NOMO-1 (cell line): Measurements from ENCODE around the gene RAB3GAP1.
"Not testable (repeated sequence)": the region's sequence is repeated elsewhere in the genome, so short reads cannot be mapped to it uniquely, and the experiment has no call there.

Experiments
- DNase-seq, 2 experiments: peaks; one replicate each; lab custom pipeline; 2025; ENCODE audit not compliant: unreplicated experiment in 2 of 2; lab: John Stamatoyannopoulos, UW

RAB3GAP1 gene

GRCh38 chr2:135052997-135053474 is 944 bp downstream of the RAB3GAP1 start:
- no peak for DNase-seq

DNA sequence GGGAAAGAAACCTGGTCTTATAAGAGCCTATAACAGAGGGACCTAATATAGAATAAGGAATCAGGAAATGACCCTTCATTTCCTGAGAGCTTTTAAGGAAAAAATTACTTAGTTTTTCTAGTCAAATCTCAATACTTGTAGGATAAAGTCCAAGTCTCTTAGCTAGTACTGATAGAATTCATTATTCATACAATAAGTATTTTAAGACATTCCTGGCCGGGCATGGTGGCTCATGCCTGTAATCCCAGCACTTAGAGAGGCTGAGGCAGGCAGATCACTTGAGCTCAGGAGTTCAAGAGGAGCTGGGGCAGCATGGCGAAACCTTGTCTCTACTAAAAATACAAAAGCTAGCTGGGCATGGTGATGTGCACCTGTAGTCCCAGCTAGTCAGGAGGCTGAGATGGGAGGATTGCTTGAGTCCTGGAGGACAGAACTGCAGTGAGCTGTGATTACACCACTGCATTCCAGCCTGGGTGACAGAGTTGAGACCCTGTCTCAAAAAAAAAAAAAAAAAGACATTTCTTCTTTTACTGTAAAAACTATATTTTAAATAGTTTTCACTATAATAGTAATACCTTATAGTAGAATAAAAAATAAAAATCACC is 3.2 kb downstream of the RAB3GAP1 start:
- no peak for DNase-seq

DNA sequence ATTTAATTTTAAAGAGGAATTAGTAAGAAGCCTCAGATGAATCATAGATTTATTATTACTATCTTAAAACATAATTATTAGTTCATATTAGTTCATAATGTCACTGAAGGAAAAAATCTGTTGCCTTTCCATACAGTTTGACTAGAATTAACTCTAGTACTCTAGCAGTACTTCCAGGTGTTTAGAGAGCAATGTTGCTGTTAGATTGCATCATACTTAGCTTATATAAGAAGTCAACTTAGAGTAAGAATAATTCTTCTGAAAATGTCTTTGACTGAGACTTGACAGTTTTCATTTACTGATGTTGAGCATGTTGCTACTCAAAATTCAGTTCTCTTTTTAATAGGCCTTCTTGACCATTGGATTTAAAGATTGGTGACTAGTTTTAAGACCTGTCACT is 4.7 kb downstream of the RAB3GAP1 start:
- no peak for DNase-seq

- no peak for DNase-seq
Observed at GRCh38 chr2:135059577-135059976, 7.5 kb downstream of the RAB3GAP1 start.

GRCh38 chr2:135063210-135063609 is 11.1 kb downstream of the RAB3GAP1 start:
- DNase-seq, result no peak

DNA sequence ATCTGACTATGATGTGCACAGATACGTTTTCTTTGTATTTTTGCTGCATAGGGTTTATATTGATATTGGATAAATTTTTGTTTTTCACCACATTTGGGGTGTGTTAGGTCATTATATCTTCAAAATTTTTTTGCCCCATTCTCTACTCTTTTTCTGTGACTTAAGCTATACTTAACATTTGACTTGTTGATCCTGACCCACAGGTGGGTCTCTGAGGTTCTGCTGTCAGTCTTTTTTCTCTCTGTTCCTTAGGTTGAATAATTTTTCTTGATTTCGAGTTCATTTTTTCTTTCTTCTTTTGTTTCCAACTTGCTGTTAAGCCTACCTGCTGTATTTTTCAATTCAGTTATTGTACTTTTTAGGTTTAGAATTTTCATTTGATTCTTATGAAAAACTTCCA is 12.1 kb downstream of the RAB3GAP1 start:
- no peak for DNase-seq

- no peak for DNase-seq
Observed at GRCh38 chr2:135066710-135067109, 14.6 kb downstream of the RAB3GAP1 start.

DNA sequence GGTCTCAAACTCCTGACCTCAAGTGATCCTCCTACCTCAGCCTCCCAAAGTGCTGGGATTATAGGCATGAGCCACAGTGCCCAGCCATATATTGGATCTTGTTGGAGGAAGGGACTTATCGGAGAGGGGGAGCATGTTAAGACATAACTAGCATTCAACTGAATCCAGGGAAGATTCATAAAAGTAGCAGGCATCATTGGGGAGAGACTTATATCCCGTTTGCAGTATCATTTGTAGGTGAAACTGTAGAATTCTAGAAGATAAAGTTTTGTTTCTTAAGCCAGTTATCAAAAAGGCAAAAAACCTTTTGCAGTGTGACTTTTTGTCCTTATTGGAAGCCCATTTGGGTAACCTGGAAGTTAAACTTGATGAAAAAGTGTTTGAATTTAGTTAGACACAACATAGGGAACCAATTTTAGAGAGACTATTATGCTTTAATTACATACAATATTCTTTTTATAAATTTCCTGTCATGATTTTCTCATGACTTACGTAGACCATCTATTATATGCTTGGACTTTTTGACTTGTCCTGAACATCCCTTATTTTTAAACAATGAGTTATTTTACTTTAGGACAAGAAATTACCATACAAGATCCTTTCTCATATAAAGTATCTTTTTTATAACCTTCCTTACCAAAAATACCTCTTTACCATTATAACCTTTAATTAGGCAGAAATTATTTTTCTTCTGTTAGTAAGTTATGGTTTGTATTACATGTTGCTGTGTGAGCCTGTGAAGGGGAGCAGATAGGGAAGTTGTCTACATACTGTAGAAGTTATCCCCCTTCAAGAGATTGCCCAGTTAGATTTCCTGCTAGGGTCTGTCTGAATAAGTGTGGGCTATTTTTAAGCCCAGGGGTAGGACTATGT is 20.3 kb downstream of the RAB3GAP1 start:
- DNase-seq, result no peak

GRCh38 chr2:135074216-135074615 is 22.1 kb downstream of the RAB3GAP1 start:
- DNase-seq, result no peak

DNA sequence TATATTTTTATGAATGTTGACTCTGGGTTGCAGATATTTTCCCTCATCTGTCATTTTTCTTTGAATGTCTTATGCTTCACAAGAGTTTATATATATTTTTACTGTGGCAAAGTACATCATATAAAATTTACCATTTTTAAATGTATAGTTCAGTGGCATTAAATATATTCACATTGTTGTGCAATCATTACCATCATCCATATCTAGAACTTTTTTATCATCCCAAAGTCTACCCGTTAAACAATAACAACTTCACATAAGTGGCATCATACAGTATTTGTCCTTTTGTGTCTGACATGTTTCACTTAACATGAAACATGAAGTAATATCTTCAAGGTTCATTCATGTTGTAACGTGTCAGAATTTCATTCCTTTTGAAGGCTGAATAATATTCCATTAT is 24.5 kb downstream of the RAB3GAP1 start:
- DNase-seq, result no peak

DNA sequence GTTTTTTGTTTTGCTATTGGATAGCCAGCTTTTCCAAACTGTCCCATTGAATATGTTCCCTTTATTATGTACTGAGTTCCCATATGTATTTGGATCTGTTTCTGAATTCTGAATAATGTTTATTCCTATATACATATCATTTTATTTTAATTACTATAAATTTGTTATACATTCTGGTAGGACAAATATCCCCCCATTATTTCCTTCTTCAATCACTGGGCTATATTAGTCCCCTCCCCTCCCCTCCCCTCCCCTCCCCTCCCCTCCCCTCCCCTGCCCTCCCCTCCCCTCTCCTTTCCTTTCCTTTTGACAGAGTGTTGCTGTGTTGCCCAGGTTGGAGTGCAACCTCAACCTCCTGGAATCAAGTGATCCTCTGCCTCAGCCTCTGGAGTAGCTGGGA is 26.3 kb downstream of the RAB3GAP1 start:
- DNase-seq, result no peak

GRCh38 chr2:135086222-135086621 is 34.1 kb downstream of the RAB3GAP1 start:
- no peak for DNase-seq

DNA sequence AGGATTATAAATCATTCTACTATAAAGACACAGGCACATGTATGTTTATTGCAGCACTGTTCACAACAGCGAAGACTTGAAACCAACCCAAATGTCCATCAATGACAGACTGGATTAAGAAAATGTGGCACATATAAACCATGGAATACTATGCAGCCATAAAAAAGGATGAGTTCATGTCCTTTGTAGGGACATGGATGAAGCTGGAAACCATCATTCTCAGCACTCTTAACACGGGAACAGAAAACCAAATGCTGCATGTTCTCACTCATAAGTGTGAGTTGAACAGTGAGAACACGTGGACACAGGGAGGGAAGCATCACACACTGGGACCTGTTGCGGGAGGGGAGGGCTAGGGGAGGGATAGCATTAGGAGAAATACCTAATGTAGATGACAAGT is 37.5 kb downstream of the RAB3GAP1 start:
- DNase-seq, result not testable (repeated sequence)

GRCh38 chr2:135091681-135092080 is 39.6 kb downstream of the RAB3GAP1 start:
- DNase-seq, result no peak

- DNase-seq, result no peak
Observed at GRCh38 chr2:135093193-135093592, 41.1 kb downstream of the RAB3GAP1 start.

DNA sequence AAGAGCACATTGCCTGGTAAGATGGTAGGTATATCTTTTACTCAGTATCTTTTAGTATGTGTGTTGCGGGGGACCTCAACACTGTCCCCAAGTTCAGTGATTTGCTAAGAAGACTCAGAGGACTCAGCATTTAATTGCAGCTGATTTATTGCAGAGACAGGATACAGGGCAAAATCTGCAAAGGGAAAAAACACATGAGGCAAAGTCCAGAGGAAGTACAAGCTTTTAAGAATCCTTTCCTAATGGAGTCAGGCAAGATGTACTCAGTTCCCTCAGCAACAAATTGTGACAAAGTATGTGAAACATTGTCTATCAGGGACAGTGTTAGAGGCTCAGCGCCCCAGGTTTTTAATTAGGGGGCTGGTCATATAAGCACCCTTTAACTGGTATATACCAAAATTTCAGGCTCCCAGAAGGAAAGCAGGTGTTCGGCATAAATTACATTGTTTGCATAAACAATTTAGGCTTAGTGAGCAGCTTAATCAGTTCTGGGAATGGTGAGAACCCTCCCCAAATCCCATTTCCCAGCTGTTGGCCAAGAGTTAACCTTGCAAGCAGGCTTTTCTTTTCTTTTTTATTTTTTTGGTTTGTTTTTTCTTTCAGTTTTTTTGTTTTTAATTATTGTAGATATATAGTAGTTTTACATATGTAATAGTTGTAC is 41.7 kb downstream of the RAB3GAP1 start:
- no peak for DNase-seq

DNA sequence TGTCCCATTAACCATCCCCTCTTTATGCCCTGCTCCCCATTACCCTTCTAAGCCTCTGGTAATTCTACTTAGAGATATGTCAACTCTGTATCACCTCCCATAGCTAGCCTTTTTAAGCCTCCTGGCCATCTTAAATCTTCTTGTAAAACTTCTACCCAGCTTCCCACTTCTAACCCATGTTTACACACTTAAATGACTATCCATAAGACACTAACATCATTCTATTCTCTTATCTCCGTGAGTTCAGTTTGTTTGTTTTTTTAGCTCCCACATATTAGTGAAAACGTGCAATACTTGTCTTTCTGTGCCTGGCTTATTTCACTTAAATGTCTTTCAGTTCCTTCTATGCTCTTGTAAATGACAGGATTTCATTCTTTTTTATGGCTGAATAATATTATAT is 42.4 kb downstream of the RAB3GAP1 start:
- no peak for DNase-seq

DNA sequence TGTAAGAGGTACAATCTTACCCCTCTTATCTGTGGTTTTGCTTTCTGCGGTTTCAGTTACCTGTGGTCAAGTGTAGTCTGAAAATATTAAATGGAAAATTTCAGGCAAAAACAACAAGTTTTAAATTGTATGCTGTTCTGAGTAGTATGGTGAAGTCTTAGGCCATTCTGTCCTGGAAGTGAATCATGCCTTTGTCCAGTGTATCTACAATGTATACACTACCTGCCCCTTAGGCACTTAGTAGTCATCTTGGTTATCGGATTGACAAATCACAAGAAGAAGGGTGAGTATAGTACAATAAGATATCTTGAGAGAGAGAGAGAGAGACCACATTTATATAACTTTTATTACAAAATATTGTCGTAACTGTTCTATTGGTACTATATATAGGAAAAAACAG is 43.5 kb downstream of the RAB3GAP1 start:
- DNase-seq, result no peak

DNA sequence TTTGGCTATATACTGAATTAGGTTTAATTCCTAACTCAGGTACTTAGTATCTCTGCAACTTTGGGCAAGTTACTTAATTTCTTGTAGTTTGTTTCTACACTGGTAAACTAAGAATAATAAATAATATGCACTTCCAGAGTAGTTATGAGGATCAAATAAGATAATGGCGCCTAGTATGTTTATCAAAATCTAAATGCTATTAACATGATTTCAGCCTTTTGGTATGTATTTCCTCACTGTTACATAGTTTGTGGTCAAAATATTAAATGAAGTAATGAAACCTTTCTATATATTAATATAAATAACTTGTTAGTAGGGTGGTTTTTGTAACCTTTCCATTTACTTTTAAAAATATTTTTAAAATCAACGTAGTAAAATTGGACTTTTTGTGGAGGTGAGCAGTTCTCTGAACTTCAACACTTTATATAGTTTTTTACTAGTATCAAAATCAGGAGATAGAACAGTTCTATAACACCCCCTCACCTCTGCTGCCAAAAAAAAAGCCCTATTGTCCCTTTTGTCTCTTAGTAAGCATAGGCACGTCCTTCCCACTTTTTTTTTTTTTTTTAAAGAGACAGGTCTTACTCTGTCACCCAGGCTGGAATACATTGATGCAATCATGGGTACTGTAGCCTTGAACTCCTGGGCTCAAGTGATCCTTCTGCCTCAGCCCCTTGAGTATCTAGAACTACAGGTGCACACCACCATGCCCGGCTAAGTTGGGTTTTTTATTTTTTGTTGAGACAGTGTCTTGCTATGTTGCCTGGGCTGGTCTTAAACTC is 44.8 kb downstream of the RAB3GAP1 start:
- DNase-seq, result no peak

GRCh38 chr2:135097532-135098231 is 45.6 kb downstream of the RAB3GAP1 start:
- no peak for DNase-seq
